ENCODE measurements around the gene UAP1L1.
A peak's percentile ranks its signal among the peaks of the same experiment; 100 is the strongest.

UAP1L1 gene

DNA sequence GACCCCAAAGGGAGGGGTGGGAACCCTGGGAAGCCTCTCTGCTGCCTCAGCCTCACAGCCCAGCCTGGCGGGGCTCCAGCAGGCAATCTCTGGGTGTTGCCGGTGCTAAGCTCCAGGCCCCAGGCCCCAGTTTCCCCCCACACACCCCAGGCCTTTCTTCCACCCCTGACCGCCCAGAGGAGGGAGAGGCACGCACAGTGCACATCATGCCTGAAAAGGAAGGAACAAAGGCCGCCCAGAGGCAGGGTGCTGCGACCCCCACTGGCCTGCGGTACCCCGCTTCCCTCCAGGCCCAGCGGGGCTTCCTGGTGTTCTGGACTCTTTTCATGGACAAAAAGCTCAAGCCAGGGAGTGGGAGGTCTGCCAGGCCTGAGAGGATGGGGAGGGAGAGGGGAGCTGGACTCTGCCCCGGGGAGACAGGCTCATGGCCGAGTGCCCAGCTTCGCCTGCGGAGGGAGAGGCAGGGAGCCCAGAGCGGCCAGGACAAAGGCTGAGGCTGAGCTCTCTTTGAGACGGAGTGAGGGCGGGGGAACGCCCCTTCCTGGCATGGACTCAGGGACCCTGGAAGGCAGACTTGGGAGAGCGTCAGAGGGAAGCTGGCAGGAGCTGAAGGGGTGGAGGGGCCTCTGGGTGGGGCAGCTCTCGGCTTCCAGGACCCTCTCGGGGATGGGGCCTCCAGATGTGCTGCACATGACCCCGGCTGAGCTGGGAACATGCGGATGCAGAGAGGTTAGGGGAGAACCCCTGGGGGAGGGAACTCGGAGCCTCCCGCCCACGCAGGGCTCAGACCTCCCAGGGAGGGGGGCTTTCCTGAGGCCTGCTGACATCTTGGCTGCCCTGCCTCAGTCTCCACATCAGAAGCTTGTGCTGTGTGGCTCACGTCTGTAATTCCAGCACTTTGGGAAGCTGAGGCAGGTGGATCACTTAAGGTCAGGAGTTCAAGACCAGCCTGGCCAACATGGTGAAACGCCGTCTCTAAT, 21.6 kb upstream of the UAP1L1 start (continued):
- TF ChIP-seq ZNF600 (tag by site-specific recombination; IDR thresholded peaks at IDR 0.05): peak; percentile 17; the same call in 1 of the 2 replicates
- peak; percentile 62 for TF ChIP-seq ZBTB17 (tag by site-specific recombination; IDR thresholded peaks at IDR 0.05)
- TF ChIP-seq SP7 (tag by site-specific recombination; IDR thresholded peaks at IDR 0.05): 0 out of 2 replicates have a peak, but pooled peaks have one; percentile 11
- TF ChIP-seq, protein P1, sequence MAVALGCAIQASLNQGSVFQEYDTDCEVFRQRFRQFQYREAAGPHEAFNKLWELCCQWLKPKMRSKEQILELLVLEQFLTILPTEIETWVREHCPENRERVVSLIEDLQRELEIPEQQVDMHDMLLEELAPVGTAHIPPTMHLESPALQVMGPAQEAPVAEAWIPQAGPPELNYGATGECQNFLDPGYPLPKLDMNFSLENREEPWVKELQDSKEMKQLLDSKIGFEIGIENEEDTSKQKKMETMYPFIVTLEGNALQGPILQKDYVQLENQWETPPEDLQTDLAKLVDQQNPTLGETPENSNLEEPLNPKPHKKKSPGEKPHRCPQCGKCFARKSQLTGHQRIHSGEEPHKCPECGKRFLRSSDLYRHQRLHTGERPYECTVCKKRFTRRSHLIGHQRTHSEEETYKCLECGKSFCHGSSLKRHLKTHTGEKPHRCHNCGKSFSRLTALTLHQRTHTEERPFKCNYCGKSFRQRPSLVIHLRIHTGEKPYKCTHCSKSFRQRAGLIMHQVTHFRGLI (tag by site-specific recombination; IDR thresholded peaks at IDR 0.05): peak; percentile 67
- peak; percentile 29; the same call in 1 of the 2 replicates for TF ChIP-seq GLIS1 (tag by site-specific recombination; IDR thresholded peaks at IDR 0.05)
- peak; percentile 85 for TF ChIP-seq KLF1 (tag by site-specific recombination; IDR thresholded peaks at IDR 0.05)
- TF ChIP-seq ZNF423 (tag by site-specific recombination; IDR thresholded peaks at IDR 0.05): no peak
- TF ChIP-seq, protein P2, sequence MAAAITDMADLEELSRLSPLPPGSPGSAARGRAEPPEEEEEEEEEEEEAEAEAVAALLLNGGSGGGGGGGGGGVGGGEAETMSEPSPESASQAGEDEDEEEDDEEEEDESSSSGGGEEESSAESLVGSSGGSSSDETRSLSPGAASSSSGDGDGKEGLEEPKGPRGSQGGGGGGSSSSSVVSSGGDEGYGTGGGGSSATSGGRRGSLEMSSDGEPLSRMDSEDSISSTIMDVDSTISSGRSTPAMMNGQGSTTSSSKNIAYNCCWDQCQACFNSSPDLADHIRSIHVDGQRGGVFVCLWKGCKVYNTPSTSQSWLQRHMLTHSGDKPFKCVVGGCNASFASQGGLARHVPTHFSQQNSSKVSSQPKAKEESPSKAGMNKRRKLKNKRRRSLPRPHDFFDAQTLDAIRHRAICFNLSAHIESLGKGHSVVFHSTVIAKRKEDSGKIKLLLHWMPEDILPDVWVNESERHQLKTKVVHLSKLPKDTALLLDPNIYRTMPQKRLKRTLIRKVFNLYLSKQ (tag by site-specific recombination; IDR thresholded peaks at IDR 0.05; ENCODE audit: borderline replicate concordance): no peak
- TF ChIP-seq ZNF510 (tag by site-specific recombination; IDR thresholded peaks at IDR 0.05; ENCODE audit: insufficient replicate concordance): no peak
- TF ChIP-seq GLIS2 (tag by site-specific recombination; IDR thresholded peaks at IDR 0.05): peak; percentile 56; the same call in 1 of the 2 replicates

DNA sequence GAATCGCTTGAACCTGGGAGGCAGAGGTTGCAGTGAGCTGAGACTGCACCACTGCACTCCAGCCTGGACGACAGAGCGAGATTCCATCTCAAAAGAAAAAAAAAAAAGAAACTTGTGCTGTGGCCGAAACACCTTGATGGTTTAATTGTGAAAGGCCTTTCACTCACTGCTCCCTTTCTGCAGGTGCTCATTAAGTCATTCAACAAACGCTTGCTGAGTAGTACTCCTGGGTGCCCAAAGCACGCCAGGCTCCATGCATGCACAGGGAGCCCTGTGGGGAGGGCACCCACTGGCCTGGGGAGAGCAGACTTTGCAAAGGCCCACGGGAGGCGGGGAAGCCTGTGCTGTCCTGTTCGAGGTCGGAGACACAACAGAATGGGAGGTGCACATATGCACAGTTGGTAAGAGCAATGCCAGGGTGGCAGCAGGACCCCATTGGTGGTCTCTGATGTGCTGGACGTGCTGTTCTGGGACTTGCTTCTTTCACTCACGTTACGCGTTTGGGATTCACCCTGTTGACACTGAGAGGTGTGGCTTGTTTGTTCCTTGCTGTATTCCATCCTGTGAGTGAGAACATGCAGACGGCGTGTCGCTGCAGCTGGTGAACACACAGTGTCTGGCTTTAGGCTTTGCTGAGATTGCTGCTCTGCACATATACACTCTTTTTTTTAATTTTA, 20.4 kb upstream of the UAP1L1 start:
- ChIA-PET POLR2A (interaction anchor here (0.9 to 1.8 kb wide), 3 partner anchors 10 to 144 kb away, joined by 3 to 6 read pairs (median 5); partner anchors contain the start of genes MAN1B1 and TPRN), CTCF (interaction anchor here (0.6 to 10.1 kb wide), 5 partner anchors 9 to 299 kb away, joined by 3 to 166 read pairs (median 12); partner anchors contain the start of genes NPDC1 and SAPCD2)
- Histone ChIP-seq H3K9me3 (ENCODE audit: control insufficient read depth, insufficient read depth, low read depth, low read length) (no peaks in the 10 kb centered on the region), H3K4me1 (ENCODE audit: control insufficient read depth, insufficient read depth, low read length) (no peaks in the 10 kb centered on the region), H3K36me3 (ENCODE audit: control insufficient read depth in 2 of 2, insufficient read depth in 1 of 2, low read length in 2 of 2) (no peaks in the 10 kb centered on the region), H3K4me3 (ENCODE audit: low read depth, low read length) (no peak overlapping the region), H3K27ac (ENCODE audit: extremely low read depth, low read depth, low read length) (no peak overlapping the region)
- TF ChIP-seq ZNF600 (tag by site-specific recombination; IDR thresholded peaks at IDR 0.05) (peak; percentile 79), TRIM28 (IDR thresholded peaks at IDR 0.05; ENCODE audit: borderline replicate concordance, low read length) (no peak)
- TF ChIP-seq, protein P3, sequence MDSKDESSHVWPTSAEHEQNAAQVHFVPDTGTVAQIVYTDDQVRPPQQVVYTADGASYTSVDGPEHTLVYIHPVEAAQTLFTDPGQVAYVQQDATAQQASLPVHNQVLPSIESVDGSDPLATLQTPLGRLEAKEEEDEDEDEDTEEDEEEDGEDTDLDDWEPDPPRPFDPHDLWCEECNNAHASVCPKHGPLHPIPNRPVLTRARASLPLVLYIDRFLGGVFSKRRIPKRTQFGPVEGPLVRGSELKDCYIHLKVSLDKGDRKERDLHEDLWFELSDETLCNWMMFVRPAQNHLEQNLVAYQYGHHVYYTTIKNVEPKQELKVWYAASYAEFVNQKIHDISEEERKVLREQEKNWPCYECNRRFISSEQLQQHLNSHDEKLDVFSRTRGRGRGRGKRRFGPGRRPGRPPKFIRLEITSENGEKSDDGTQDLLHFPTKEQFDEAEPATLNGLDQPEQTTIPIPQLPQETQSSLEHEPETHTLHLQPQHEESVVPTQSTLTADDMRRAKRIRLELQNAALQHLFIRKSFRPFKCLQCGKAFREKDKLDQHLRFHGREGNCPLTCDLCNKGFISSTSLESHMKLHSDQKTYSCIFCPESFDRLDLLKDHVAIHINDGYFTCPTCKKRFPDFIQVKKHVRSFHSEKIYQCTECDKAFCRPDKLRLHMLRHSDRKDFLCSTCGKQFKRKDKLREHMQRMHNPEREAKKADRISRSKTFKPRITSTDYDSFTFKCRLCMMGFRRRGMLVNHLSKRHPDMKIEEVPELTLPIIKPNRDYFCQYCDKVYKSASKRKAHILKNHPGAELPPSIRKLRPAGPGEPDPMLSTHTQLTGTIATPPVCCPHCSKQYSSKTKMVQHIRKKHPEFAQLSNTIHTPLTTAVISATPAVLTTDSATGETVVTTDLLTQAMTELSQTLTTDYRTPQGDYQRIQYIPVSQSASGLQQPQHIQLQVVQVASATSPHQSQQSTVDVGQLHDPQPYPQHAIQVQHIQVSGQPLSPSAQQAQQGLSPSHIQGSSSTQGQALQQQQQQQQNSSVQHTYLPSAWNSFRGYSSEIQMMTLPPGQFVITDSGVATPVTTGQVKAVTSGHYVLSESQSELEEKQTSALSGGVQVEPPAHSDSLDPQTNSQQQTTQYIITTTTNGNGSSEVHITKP (tag by site-specific recombination; IDR thresholded peaks at IDR 0.05): 0 out of 2 replicates have a peak, but pooled peaks have one; percentile 1

DNA sequence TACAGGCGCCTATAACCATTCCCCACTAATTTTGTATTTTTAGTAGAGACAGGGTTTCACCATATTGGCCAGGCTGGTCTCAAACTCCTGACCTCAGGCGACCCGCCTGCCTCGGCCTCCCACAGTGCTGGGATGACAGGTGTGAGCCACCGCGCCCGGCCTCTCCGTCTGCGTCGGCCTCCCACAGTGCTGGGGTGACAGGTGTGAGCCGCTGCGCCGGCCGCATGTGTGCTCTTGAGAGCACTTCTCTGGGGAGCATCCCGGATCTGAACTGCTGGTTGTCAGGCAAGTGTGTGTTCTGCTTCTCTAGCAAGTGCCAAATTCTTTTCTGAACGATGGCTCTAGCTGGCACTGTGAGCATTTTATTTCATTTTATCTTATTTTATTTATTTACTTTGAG, 19.8 kb upstream of the UAP1L1 start:
- no peak overlapping the region for H3K27ac ChIP-seq (ENCODE audit: extremely low read depth, low read depth, low read length)
- no peak overlapping the region for H3K4me3 ChIP-seq (ENCODE audit: low read depth, low read length)
- no peaks in the 10 kb centered on the region for H3K36me3 ChIP-seq (ENCODE audit: control insufficient read depth in 2 of 2, insufficient read depth in 1 of 2, low read length in 2 of 2)
- ChIA-PET POLR2A (interaction anchor here (1.8 kb wide), 1 partner anchor 11 kb away, joined by 5 read pairs; no protein-coding TSS in a partner anchor), CTCF (interaction anchor here (0.6 to 10.1 kb wide), 4 partner anchors 9 to 156 kb away, joined by 3 to 166 read pairs (median 36); partner anchors contain the start of genes NPDC1 and SAPCD2)
- H3K9me3 ChIP-seq (ENCODE audit: control insufficient read depth, insufficient read depth, low read depth, low read length): no peaks in the 10 kb centered on the region
- H3K4me1 ChIP-seq (ENCODE audit: control insufficient read depth, insufficient read depth, low read length): no peaks in the 10 kb centered on the region
- no peak for TF ChIP-seq ZNF501 (tag by site-specific recombination; IDR thresholded peaks at IDR 0.05)
- TF ChIP-seq ZNF2 (tag by site-specific recombination; IDR thresholded peaks at IDR 0.05): peak; percentile 78
- TF ChIP-seq, protein P4, sequence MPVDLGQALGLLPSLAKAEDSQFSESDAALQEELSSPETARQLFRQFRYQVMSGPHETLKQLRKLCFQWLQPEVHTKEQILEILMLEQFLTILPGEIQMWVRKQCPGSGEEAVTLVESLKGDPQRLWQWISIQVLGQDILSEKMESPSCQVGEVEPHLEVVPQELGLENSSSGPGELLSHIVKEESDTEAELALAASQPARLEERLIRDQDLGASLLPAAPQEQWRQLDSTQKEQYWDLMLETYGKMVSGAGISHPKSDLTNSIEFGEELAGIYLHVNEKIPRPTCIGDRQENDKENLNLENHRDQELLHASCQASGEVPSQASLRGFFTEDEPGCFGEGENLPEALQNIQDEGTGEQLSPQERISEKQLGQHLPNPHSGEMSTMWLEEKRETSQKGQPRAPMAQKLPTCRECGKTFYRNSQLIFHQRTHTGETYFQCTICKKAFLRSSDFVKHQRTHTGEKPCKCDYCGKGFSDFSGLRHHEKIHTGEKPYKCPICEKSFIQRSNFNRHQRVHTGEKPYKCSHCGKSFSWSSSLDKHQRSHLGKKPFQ (tag by site-specific recombination; IDR thresholded peaks at IDR 0.05): peak; percentile 56; the same call in 1 of the 2 replicates
- TF ChIP-seq ZFP69B (tag by site-specific recombination; IDR thresholded peaks at IDR 0.05): no peak
- TF ChIP-seq ZFHX2 (tag by site-specific recombination; conservative IDR thresholded peaks at IDR 0.05): no peak
- no peak for TF ChIP-seq ZSCAN23 (tag by site-specific recombination; IDR thresholded peaks at IDR 0.05)
- TF ChIP-seq ZNF366 (tag by site-specific recombination; conservative IDR thresholded peaks at IDR 0.05): no peak
- TF ChIP-seq GLIS1 (tag by site-specific recombination; IDR thresholded peaks at IDR 0.05): peak; percentile 30; the same call in 1 of the 2 replicates
- no peak for TF ChIP-seq ZNF621 (tag by site-specific recombination; IDR thresholded peaks at IDR 0.05)
- TF ChIP-seq ZNF404 (tag by site-specific recombination; IDR thresholded peaks at IDR 0.05): no peak
- TF ChIP-seq ZNF112 (tag by site-specific recombination; IDR thresholded peaks at IDR 0.05): no peak
